ENCODE data around the gene LPAR3.

The LPAR3 gene

DNA sequence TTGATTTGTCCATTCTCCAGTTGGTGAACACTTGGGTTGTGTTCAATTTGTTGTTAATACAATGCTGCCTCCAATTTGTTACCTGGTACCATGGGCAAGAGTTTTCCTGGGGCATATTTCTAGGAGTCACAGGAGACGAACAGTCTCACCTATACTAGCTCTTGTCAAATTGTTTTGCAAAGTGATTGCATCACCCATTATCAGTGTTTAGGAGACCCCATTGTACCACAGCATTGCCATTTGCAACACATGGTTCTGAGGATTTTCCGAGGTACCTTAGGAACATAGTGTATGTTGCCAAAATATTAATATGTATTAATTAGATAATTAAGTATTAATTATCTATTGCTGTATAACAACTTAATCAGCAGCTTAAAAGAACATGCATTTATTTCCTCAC lies 97.8 kb downstream of the LPAR3 start:
- WGBS (ENCODE audit: insufficient coverage) = 100% methylated on average over 1 of the region's 2 CpGs
- peaks cover 0 to 4% (median 0%) of the 10 kb centered on the region in 5 experiments for H3K9me3 ChIP-seq (ENCODE audit: control extremely low read depth in 1 of 5, control insufficient read depth in 4 of 5, insufficient read depth in 2 of 5, low read depth in 1 of 5, low read length in 4 of 5)
- H3K36me3 ChIP-seq (ENCODE audit: control insufficient read depth in 4 of 4, insufficient read depth in 4 of 4, low read length in 3 of 4) = no peaks in the 10 kb centered on the region
- no peak overlapping the region for H3K4me3 ChIP-seq (ENCODE audit: control insufficient read depth in 1 of 7, extremely low read depth in 1 of 7, insufficient read depth in 4 of 7, low read depth in 2 of 7, low read length in 6 of 7)
- H3K4me1 ChIP-seq (ENCODE audit: control extremely low read depth in 1 of 4, control insufficient read depth in 4 of 4, insufficient read depth in 4 of 4, low read length in 3 of 4) = peaks cover 0 to 11% (median 4%) of the 10 kb centered on the region in 4 experiments
- ChIA-PET POLR2A (no interaction called here), CTCF (interaction anchor here (0.9 to 1.4 kb wide), 6 partner anchors 10 to 173 kb away, joined by 3 to 4 read pairs (median 3); no protein-coding TSS in a partner anchor)
- no peaks in the 10 kb centered on the region for H3K27me3 ChIP-seq (replicated peaks in 2 of 5; ENCODE audit: control insufficient read depth in 4 of 5, insufficient read depth in 5 of 5, low read length in 4 of 5)
- no peak for DNase-seq
- H3K27ac ChIP-seq (ENCODE audit: insufficient read depth in 1 of 2, low read depth in 1 of 2, low read length in 2 of 2, poor library complexity in 1 of 2, severe bottlenecking in 2 of 2) = no peak overlapping the region

DNA sequence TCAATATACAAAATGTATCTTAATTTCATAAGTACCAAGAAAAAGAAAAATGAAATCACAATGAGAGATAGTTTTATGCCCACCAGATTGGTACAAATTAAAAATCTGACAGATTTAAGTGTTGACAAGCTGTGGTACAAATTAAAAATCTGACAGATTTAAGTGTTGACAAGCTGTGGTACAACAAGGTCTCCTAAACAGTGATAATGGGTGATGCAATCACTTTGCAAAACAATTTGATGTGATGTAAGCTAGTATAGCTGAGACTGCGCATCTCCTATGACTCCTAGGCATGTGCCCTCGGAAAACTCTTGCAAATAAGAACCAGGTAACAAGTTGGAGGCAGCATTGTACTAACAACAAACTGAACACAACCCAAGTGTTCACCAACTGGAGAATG lies 100.6 kb downstream of the LPAR3 start:
- no peaks in the 10 kb centered on the region for H3K36me3 ChIP-seq (ENCODE audit: control insufficient read depth in 4 of 4, insufficient read depth in 4 of 4, low read length in 3 of 4)
- CTCF ChIA-PET = interaction anchor here (1.4 to 1.5 kb wide), 2 partner anchors 8 to 10 kb away, joined by 3 to 9 read pairs; no protein-coding TSS in a partner anchor
- WGBS (ENCODE audit: insufficient coverage) = no CpG with 5 or more reads among the region's 2 CpGs
- DNase-seq = no peak
- H3K4me3 ChIP-seq (ENCODE audit: control insufficient read depth in 1 of 7, extremely low read depth in 1 of 7, insufficient read depth in 4 of 7, low read depth in 2 of 7, low read length in 6 of 7) = no peak overlapping the region
- H3K27ac ChIP-seq (ENCODE audit: insufficient read depth in 1 of 2, low read depth in 1 of 2, low read length in 2 of 2, poor library complexity in 1 of 2, severe bottlenecking in 2 of 2) = no peak overlapping the region
- no peaks in the 10 kb centered on the region for H3K27me3 ChIP-seq (replicated peaks in 2 of 5; ENCODE audit: control insufficient read depth in 4 of 5, insufficient read depth in 5 of 5, low read length in 4 of 5)
- POLR2A ChIA-PET = no interaction called here
- H3K9me3 ChIP-seq (ENCODE audit: control extremely low read depth in 1 of 5, control insufficient read depth in 4 of 5, insufficient read depth in 2 of 5, low read depth in 1 of 5, low read length in 4 of 5) = peaks cover 0 to 7% (median 0%) of the 10 kb centered on the region in 5 experiments
- H3K4me1 ChIP-seq (ENCODE audit: control extremely low read depth in 1 of 4, control insufficient read depth in 4 of 4, insufficient read depth in 4 of 4, low read length in 3 of 4) = peaks cover 0 to 11% (median 4%) of the 10 kb centered on the region in 4 experiments

DNA sequence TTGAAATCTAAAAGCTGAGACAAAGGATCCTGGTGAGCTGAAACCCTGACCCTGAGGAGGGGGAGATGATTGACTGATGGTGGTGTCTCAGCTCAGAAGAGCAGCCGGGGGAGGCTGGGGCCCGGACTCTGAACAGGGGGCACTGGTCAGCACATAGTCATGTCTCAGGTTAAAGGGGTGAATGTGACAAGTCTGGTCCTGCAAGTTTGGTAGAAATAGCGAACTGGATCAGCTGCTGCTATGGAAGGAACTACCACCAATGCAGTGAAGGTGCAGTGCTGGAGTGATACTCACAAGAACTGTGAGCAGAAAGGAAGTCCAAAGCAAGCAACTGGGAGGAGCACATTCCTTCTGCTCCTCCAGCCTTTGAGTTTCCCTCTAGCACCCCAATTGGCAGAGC lies 104.0 kb downstream of the LPAR3 start:
- H3K4me3 ChIP-seq (ENCODE audit: control insufficient read depth in 1 of 7, extremely low read depth in 1 of 7, insufficient read depth in 4 of 7, low read depth in 2 of 7, low read length in 6 of 7) = no peak overlapping the region
- ChIA-PET POLR2A (interaction anchor here (0.6 kb wide), 1 partner anchor 14 kb away, joined by 3 read pairs; no protein-coding TSS in a partner anchor), CTCF (interaction anchor here (1.7 to 2.1 kb wide), 2 partner anchors 10 to 17 kb away, joined by 4 read pairs; no protein-coding TSS in a partner anchor)
- H3K27ac ChIP-seq (ENCODE audit: insufficient read depth in 1 of 2, low read depth in 1 of 2, low read length in 2 of 2, poor library complexity in 1 of 2, severe bottlenecking in 2 of 2) = no peak overlapping the region
- no peaks in the 10 kb centered on the region for H3K36me3 ChIP-seq (ENCODE audit: control insufficient read depth in 4 of 4, insufficient read depth in 4 of 4, low read length in 3 of 4)
- no peak for DNase-seq
- H3K9me3 ChIP-seq (ENCODE audit: control extremely low read depth in 1 of 5, control insufficient read depth in 4 of 5, insufficient read depth in 2 of 5, low read depth in 1 of 5, low read length in 4 of 5) = peaks cover 0 to 7% (median 0%) of the 10 kb centered on the region in 5 experiments
- H3K27me3 ChIP-seq (replicated peaks in 2 of 5; ENCODE audit: control insufficient read depth in 4 of 5, insufficient read depth in 5 of 5, low read length in 4 of 5) = no peaks in the 10 kb centered on the region
- no peaks in the 10 kb centered on the region for H3K4me1 ChIP-seq (ENCODE audit: control extremely low read depth in 1 of 4, control insufficient read depth in 4 of 4, insufficient read depth in 4 of 4, low read length in 3 of 4)
- 100% methylated on average over 3 of the region's 3 CpGs for WGBS (ENCODE audit: insufficient coverage)

DNA sequence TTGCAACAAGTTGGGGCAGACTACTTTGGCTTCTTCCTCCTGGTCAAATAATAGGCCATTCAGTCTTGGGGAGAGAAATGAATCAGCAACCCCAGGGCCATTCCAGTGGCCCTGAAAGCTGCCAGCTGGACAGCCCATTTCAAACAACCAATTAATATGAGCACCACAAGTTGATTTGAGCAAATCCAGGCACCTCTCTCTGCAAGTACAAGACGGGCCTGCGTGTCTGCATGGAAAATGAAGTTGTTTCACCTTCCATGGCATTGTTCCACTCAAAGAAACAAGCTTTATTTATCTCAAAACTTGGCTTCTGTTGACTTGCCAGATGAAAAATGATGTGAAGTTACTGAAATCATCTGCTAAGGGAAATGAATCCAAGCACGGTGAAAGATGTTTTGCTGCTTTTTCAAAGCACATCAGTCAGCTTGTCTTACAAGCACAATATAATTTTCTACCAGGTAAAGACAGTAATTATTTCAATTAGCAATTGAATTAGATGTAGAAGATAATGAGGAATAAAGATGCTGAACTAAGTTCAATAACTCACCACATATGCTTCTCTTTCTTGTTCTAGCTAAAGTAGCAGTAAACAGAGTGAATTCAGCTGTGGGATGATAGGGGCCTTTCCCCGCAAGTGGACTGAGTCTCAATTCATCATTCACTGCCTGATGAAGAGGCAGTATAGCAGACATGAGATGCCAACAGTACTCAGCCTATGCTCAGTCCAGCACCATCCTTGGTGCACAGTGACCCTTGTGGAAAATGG lies 107.6 kb downstream of the LPAR3 start:
- ChIA-PET POLR2A (no interaction called here), CTCF (interaction anchor here (0.8 kb wide), 1 partner anchor 10 kb away, joined by 3 read pairs; no protein-coding TSS in a partner anchor)
- Histone ChIP-seq H3K27ac (ENCODE audit: insufficient read depth in 1 of 2, low read depth in 1 of 2, low read length in 2 of 2, poor library complexity in 1 of 2, severe bottlenecking in 2 of 2) (no peak overlapping the region), H3K4me1 (ENCODE audit: control extremely low read depth in 1 of 4, control insufficient read depth in 4 of 4, insufficient read depth in 4 of 4, low read length in 3 of 4) (peaks cover under 1 to 14% (median 4%) of the 10 kb centered on the region in 4 experiments), H3K27me3 (replicated peaks in 2 of 5; ENCODE audit: control insufficient read depth in 4 of 5, insufficient read depth in 5 of 5, low read length in 4 of 5) (no peaks in the 10 kb centered on the region), H3K9me3 (ENCODE audit: control extremely low read depth in 1 of 5, control insufficient read depth in 4 of 5, insufficient read depth in 2 of 5, low read depth in 1 of 5, low read length in 4 of 5) (peaks cover 0 to 3% (median 0%) of the 10 kb centered on the region in 5 experiments), H3K36me3 (ENCODE audit: control insufficient read depth in 4 of 4, insufficient read depth in 4 of 4, low read length in 3 of 4) (no peaks in the 10 kb centered on the region), H3K4me3 (ENCODE audit: control insufficient read depth in 1 of 7, extremely low read depth in 1 of 7, insufficient read depth in 4 of 7, low read depth in 2 of 7, low read length in 6 of 7) (no peak overlapping the region)
- DNase-seq = no peak
- WGBS (ENCODE audit: insufficient coverage) = 100% methylated on average over 3 of the region's 4 CpGs

DNA sequence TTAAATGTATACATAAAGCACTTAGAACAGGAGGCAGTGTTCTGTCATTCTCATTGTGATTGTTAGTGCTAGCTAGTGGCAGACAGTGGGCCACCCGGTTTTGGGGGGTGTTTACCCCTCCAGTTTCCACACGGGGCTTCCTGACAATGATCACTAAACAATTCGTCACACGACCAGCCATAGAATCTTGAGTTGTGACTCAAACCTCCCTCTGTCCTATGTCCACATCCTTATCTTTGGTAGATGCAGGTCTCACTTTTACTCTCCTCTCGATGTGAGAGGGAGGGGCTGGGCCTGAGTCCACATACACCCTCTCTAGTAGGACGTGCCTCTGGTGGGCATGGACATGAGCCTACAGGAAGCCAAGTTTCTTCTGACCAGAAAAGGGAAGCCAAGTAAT lies 110.1 kb downstream of the LPAR3 start:
- H3K27me3 ChIP-seq (replicated peaks in 2 of 5; ENCODE audit: control insufficient read depth in 4 of 5, insufficient read depth in 5 of 5, low read length in 4 of 5) = no peaks in the 10 kb centered on the region
- H3K4me1 ChIP-seq (ENCODE audit: control extremely low read depth in 1 of 4, control insufficient read depth in 4 of 4, insufficient read depth in 4 of 4, low read length in 3 of 4) = peaks cover 5 to 34% (median 17%) of the 10 kb centered on the region in 4 experiments
- ChIA-PET CTCF (interaction anchor here (0.6 to 2.1 kb wide), 6 partner anchors 10 to 152 kb away, joined by 3 to 10 read pairs (median 3); no protein-coding TSS in a partner anchor), POLR2A (no interaction called here)
- no peaks in the 10 kb centered on the region for H3K9me3 ChIP-seq (ENCODE audit: control extremely low read depth in 1 of 5, control insufficient read depth in 4 of 5, insufficient read depth in 2 of 5, low read depth in 1 of 5, low read length in 4 of 5)
- no peaks in the 10 kb centered on the region for H3K36me3 ChIP-seq (ENCODE audit: control insufficient read depth in 4 of 4, insufficient read depth in 4 of 4, low read length in 3 of 4)
- WGBS (ENCODE audit: insufficient coverage) = 92% methylated on average over 6 of the region's 6 CpGs
- H3K27ac ChIP-seq (ENCODE audit: insufficient read depth in 1 of 2, low read depth in 1 of 2, low read length in 2 of 2, poor library complexity in 1 of 2, severe bottlenecking in 2 of 2) = no peak overlapping the region
- H3K4me3 ChIP-seq (ENCODE audit: control insufficient read depth in 1 of 7, extremely low read depth in 1 of 7, insufficient read depth in 4 of 7, low read depth in 2 of 7, low read length in 6 of 7) = no peak overlapping the region
- no peak for DNase-seq

DNA sequence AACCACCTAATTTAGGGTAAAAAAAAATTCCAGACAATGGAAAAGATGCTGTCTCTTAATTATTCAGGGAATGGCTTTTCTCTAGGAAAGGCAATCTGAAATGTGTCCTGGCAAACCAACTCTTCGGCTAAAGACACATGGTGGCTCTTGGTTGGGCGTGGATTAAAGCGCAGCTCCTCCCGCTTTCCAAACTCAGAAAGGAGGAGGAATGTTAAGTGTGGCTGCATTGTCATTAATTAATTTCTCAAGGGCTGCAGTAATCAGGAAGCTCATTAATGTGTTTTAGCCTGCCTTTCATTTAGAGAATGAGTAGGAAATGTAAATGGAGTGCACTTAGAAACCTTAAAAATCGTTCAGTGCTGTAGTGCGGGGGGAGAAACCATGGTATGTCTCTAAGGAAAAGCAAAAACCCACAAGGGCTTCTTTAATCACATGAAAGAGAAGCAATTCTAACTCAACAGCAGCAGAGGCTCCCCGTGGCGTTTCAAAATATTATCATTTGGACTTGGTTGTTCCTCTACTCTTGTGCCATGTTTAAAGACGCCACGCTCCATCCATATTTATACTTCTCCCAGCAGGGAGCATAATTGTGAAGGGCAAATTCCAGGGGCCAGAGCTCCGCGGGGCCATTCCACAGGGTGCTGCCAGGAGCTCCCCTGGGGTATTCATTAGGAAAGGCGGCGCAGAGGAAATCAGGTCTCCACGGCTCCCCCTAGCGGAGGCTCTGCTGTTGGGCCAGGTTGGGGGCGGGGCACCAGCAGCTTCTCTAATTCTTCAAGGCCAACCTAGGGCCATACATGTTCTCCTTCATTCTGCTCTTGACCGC lies 110.8 kb downstream of the LPAR3 start:
- DNase-seq = peak; percentile 57 to 77 (median 68)
- POLR2A ChIA-PET = no interaction called here

More for the DNA sequence above, 110.8 kb downstream of the LPAR3 start:
- Histone ChIP-seq H3K4me3 (ENCODE audit: control insufficient read depth in 1 of 7, extremely low read depth in 1 of 7, insufficient read depth in 4 of 7, low read depth in 2 of 7, low read length in 6 of 7) (peak overlapping the region in 1 of 7 experiments; percentile 17), H3K27me3 (replicated peaks in 2 of 5; ENCODE audit: control insufficient read depth in 4 of 5, insufficient read depth in 5 of 5, low read length in 4 of 5) (no peaks in the 10 kb centered on the region), H3K27ac (ENCODE audit: insufficient read depth in 1 of 2, low read depth in 1 of 2, low read length in 2 of 2, poor library complexity in 1 of 2, severe bottlenecking in 2 of 2) (no peak overlapping the region), H3K9me3 (ENCODE audit: control extremely low read depth in 1 of 5, control insufficient read depth in 4 of 5, insufficient read depth in 2 of 5, low read depth in 1 of 5, low read length in 4 of 5) (no peaks in the 10 kb centered on the region), H3K36me3 (ENCODE audit: control insufficient read depth in 4 of 4, insufficient read depth in 4 of 4, low read length in 3 of 4) (no peaks in the 10 kb centered on the region), H3K4me1 (ENCODE audit: control extremely low read depth in 1 of 4, control insufficient read depth in 4 of 4, insufficient read depth in 4 of 4, low read length in 3 of 4) (peaks cover 5 to 34% (median 17%) of the 10 kb centered on the region in 4 experiments)
- CTCF ChIA-PET = interaction anchor here (0.6 to 2.1 kb wide), 8 partner anchors 9 to 153 kb away, joined by 3 to 10 read pairs (median 3); no protein-coding TSS in a partner anchor
- 83% methylated on average over 18 of the region's 18 CpGs for WGBS (ENCODE audit: insufficient coverage)

Data from common myeloid progenitor, CD34-positive (primary cell).